DND-41 (cell line): ENCODE results near the gene CLDN20.
A peak's percentile ranks its signal among the peaks of the same experiment; 100 is the strongest.
"Not testable (repeated sequence)": the region's sequence is repeated elsewhere in the genome, so short reads cannot be mapped to it uniquely, and the experiment has no call there.

Experiments used
- ATAC-seq: fragments of 200-7000 bp; cut with Tn5 transposase; 3 replicates; pipeline ENCODE4 v1.9.1; 2021; ENCODE audit warnings: low read depth; ENCODE audit not compliant: insufficient read depth
- DNase-seq: peaks from one replicate; pipeline ENCODE4 v3.0.0-alpha.2; 2020
- H2AFZ ChIP-seq: 2 replicates; pipeline ENCODE4 v1.6.0; 2012; ENCODE audit warnings: low read depth, low read length
- H3K27ac ChIP-seq: 2 replicates; pipeline ENCODE4 v1.5.1; 2012; ENCODE audit warnings: low read length, inconsistent platforms
- H3K27me3 ChIP-seq: fragments of 200-600 bp; sonication (generic); 2 replicates; pipeline ENCODE4 v1.6.0; 2012; ENCODE audit warnings: low read length, mild to moderate bottlenecking, inconsistent platforms; ENCODE audit not compliant: insufficient read depth, poor library complexity
- H3K36me3 ChIP-seq: 2 replicates; pipeline ENCODE4 v1.5.1; 2012; ENCODE audit warnings: low read length, inconsistent platforms; ENCODE audit not compliant: insufficient read depth
- H3K4me1 ChIP-seq: 2 replicates; pipeline ENCODE4 v1.5.1; 2012; ENCODE audit warnings: mild to moderate bottlenecking, low read length; ENCODE audit not compliant: insufficient read depth
- H3K4me2 ChIP-seq: 2 replicates; pipeline ENCODE4 v1.6.0; 2012; ENCODE audit warnings: mild to moderate bottlenecking, moderate library complexity, low read length, inconsistent platforms; ENCODE audit not compliant: insufficient read depth
- H3K4me3 ChIP-seq, 2 experiments: fragments of 200-600 bp in 1 of 2; shearing (Covaris generic) in 1 of 2; 2 replicates each; pipeline ENCODE4 v1.5.1; 2012 to 2016; ENCODE audit warnings: inconsistent platforms in 2 of 2, low read length in 2 of 2, mild to moderate bottlenecking in 2 of 2, low read depth in 1 of 2, moderate library complexity in 1 of 2
- H3K79me2 ChIP-seq: 2 replicates; pipeline ENCODE4 v1.6.0; 2012; ENCODE audit warnings: low read length, inconsistent platforms; ENCODE audit not compliant: insufficient read depth
- H3K9ac ChIP-seq: 2 replicates; pipeline ENCODE4 v1.6.0; 2012; ENCODE audit warnings: low read depth, mild to moderate bottlenecking, inconsistent platforms, low read length, moderate library complexity
- H3K9me3 ChIP-seq: 2 replicates; pipeline ENCODE4 v1.5.1; 2012; ENCODE audit warnings: low read length, moderate library complexity, mild to moderate bottlenecking, inconsistent platforms; ENCODE audit not compliant: insufficient read depth, severe bottlenecking
- H4K20me1 ChIP-seq: 2 replicates; pipeline ENCODE4 v1.6.0; 2012; ENCODE audit warnings: low read length; ENCODE audit not compliant: insufficient read depth
- CTCF ChIP-seq: IDR thresholded peaks from 2 replicates; pipeline ENCODE4 v1.5.1; 2012; ENCODE audit warnings: borderline replicate concordance, low read length, moderate library complexity, mild to moderate bottlenecking; ENCODE audit not compliant: poor library complexity, severe bottlenecking; ENCODE audit errors: extremely low read depth
- EZH2 ChIP-seq: IDR thresholded peaks from 3 replicates; pipeline ENCODE4 v1.6.1; 2012; ENCODE audit warnings: borderline replicate concordance, low read depth, mild to moderate bottlenecking, moderate library complexity, low read length, inconsistent platforms; ENCODE audit not compliant: severe bottlenecking

Gene CLDN20

DNA sequence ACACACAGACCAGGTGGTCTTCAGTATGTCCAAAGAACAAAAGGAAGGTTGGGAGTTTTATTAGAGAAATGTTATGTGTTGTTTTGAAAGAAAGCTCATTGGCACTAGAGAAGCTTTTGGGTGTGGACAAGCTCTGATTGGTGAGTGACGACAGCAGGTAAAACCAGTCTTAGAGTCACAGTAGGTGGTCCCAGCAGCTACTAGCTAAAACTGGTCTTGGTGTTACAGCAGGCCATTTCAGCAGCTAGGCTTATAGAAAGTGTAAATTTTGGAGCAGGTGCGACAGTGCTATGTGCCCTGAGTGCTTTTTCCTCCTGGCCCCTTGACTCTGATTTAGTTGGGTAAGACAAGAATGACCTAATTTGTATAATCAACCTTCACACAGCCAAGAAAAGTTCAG lies 3.6 kb downstream of the CLDN20 start:
- Histone ChIP-seq H3K9ac (no peak overlapping the region), H3K4me2 (no peak overlapping the region), H3K4me1 (no peaks in the 10 kb centered on the region), H4K20me1 (no peaks in the 10 kb centered on the region), H3K9me3 (no peaks in the 10 kb centered on the region), H3K79me2 (peaks cover 6% of the 10 kb centered on the region; the same call in 1 of the 2 replicates), H3K27ac (no peak overlapping the region), H3K27me3 (no peaks in the 10 kb centered on the region), H3K36me3 (peaks cover 39% of the 10 kb centered on the region), H3K4me3 (no peak overlapping the region), H2AFZ (no peak overlapping the region)
- DNase-seq (no peak), ATAC-seq (no peak)
- TF ChIP-seq CTCF (no peak), EZH2 (no peak)

DNA sequence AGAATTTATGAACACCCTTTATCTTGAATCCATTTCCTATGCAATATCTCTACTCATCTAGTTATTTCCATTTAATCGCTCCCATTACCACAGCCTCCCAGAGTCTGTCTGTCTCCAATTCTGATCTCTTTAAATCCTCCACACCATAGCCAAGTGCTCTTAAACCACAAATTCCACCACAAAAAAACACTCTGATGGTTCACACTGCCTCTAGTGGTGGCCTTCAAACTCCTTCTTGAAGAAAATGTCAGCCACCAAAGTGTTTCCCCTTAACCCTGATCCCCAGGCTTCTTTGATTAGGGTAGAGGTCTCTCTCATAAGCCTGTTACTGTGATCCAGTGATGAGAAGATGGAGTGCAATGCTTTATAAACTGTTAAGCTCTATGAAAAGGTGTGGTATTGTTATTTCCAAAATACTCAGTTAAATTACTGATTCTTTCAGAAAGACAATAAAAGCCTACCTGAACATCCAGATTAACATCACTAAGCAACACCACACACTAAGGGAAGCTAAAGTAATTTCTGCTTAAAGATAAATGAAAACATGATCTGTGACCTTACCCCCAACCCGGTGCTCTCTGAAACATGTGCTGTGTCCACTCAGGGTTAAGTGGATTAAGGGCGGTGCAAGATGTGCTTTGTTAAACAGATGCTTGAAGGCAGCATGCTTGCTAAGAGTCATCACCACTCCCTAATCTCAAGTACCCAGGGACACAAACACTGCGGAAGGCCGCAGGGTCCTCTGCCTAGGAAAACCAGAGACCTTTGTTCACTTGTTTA lies 4.5 kb downstream of the CLDN20 start:
- not testable (repeated sequence) for H3K79me2 ChIP-seq, H2AFZ ChIP-seq, H3K4me1 ChIP-seq, H3K9me3 ChIP-seq, H3K9ac ChIP-seq, H3K27me3 ChIP-seq, H3K27ac ChIP-seq, H4K20me1 ChIP-seq, H3K4me3 ChIP-seq, H3K4me2 ChIP-seq
- peak; percentile 47 for DNase-seq
- peaks cover 45% of the 10 kb centered on the region for H3K36me3 ChIP-seq
- peak; percentile 96 for ATAC-seq
- peak; percentile 71 for TF ChIP-seq CTCF

- Histone ChIP-seq H3K36me3 (peaks cover 48% of the 10 kb centered on the region), H2AFZ (no peak overlapping the region), H3K9me3 (no peaks in the 10 kb centered on the region), H4K20me1 (no peaks in the 10 kb centered on the region), H3K79me2 (peaks cover 6% of the 10 kb centered on the region; the same call in 1 of the 2 replicates), H3K4me2 (no peak overlapping the region), H3K9ac (no peak overlapping the region), H3K27ac (no peak overlapping the region), H3K27me3 (no peaks in the 10 kb centered on the region), H3K4me3 (no peak overlapping the region), H3K4me1 (no peaks in the 10 kb centered on the region)
- no peak for TF ChIP-seq EZH2
- no peak for DNase-seq
- ATAC-seq: no peak
These were observed 6.0 kb downstream of the CLDN20 start for GRCh38 chr6:155269765-155270164.

DNA sequence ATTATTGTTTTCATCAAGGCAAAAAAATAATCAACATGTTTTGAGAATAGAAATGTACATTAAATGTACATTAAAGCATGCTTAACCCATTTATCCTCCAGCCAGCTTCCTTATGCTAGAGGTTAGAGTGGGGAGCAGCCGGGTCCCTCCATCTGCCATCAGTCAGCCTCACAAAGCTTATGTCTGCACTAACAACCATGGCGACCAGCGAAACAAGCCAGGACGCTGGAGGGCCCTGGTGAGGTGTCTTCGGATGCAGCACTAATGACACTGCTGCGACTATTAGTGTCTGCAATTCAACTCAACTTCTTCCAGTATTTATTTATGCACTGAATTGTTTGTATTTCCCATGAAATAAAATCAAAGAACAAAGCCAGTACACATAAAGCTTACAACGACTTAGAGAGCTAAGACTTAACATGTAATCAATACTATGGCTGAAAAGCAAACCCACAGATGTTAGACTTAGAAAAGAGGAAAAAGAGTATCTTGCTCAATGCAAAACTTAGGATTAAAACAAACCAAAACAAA lies 6.8 kb downstream of the CLDN20 start:
- DNase-seq (no peak), ATAC-seq (no peak)
- no peak for TF ChIP-seq EZH2
- TF ChIP-seq CTCF: no peak
- Histone ChIP-seq H3K79me2 (peaks cover 6% of the 10 kb centered on the region; the same call in 1 of the 2 replicates), H3K9ac (no peak overlapping the region), H3K9me3 (no peaks in the 10 kb centered on the region), H3K36me3 (peaks cover 46% of the 10 kb centered on the region), H4K20me1 (no peaks in the 10 kb centered on the region), H3K4me3 (no peak overlapping the region), H3K27ac (no peak overlapping the region), H3K27me3 (no peaks in the 10 kb centered on the region), H3K4me2 (no peak overlapping the region), H2AFZ (no peak overlapping the region), H3K4me1 (no peaks in the 10 kb centered on the region)
